COLO668 (cell line): ENCODE data around the gene UGT3A1.

Source experiments
- DNase-seq: peaks from one replicate; lab custom pipeline; 2025; ENCODE audit not compliant: unreplicated experiment; lab: John Stamatoyannopoulos, UW

The UGT3A1 gene

GRCh38 chr5:35919191-35919590, 72.0 kb downstream of the UGT3A1 start:
- DNase-seq = no peak

DNA sequence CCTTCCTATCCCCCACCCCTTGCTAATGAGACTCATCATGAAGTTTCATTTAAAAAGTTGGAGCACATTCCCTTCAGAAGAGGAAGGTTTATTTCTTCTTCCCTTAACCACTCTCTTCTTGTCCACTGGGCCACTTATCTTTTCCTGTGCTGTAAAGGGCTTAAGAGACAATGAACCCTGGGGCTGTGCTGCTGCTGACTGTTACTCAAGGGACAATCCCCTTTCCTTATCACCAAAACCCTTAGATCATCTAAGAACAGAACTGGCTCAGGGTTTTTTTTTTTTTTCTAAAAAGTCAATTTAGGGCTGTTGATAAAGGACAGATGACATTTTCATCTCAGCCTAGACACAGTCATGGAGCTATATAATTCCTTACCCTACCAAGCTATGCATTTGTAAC, 82.4 kb downstream of the UGT3A1 start:
- no peak for DNase-seq

DNA sequence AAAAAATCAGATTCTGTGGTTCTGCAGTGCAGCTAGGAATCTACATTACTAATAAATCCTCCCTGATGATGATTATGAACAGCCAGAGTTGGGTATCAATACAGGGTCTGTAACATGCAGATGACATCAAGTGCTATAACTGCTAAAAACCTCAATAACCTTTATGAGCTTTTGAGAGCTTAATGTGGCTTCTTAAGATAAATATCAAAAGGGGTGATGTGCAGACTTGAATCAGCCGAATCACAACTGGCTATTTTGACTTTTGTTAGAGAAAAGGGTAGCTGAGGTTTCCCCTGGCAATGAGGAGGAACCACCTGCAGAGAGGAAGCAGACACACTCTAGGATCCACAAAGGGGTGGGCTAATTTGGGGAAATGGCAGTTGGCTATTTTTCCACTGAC, 83.0 kb downstream of the UGT3A1 start:
- no peak for DNase-seq

DNA sequence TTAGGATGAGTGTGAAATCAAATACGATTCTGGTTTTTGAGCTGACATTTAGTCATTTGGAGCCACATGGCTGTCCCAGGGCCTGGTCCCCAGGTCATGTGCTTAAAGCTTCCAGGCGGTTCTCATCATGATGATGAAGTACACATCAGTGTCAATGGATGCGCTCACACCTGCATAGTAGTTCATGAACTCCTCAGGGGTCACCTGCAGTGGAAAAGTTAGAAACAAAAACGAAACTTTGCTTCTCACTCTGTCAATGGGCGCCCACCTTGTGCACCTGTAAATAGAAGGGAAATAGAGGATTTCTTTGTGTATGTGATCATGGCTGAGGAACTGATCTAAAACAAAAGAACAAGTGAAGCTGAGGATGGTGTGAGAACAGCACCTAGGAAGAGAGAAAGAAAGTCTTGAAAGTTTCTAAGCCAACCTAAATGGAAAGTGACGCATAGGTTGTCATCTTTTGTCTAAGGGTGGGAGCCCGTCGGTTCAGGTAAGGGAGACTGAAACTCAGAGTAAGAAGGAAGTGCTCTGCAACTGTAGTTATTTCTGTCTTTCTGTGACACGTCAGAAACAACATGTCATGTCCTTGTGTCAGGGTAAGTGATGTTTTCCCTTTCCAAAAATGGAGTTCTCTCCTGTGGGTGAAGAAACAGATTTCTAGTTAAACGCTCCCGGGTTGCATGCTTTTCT, 86.6 kb downstream of the UGT3A1 start:
- no peak for DNase-seq

DNA sequence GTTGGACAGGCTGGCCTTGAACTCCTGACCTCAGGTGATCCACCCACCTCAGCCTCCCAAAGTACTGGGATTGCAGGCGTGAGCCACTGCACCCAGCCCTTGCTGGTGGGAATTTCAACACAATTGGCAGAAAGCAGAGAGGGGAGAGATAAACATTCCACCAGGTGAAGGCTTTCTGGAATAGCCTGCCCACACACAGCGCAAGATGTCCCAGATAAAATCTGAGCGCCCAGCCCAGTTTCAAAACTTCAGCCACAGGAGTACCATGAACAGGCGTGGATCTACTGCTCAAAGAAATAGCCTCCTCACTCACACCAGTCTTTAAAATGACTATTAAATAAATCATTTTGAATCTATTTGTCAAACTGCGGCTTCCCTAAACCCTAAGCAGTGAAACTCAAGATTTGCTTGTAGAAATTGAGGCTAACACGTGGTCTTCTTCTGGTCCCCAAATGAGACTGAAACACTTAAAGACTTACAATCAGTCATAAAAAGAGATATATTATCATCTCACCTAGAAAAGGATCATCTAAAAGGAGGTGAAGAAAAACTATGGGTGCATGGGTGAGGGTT, 87.5 kb downstream of the UGT3A1 start:
- no peak for DNase-seq

GRCh38 chr5:35902046-35902672, 89.0 kb downstream of the UGT3A1 start:
- no peak for DNase-seq
